NCI-H774 (cell line): Measurements from ENCODE around the gene SPACA4.
"Not testable (repeated sequence)": the region's sequence is repeated elsewhere in the genome, so short reads cannot be mapped to it uniquely, and the experiment has no call there.

Source experiments
- DNase-seq: peaks from one replicate; lab custom pipeline; 2025; lab: John Stamatoyannopoulos, UW

SPACA4 gene

DNA sequence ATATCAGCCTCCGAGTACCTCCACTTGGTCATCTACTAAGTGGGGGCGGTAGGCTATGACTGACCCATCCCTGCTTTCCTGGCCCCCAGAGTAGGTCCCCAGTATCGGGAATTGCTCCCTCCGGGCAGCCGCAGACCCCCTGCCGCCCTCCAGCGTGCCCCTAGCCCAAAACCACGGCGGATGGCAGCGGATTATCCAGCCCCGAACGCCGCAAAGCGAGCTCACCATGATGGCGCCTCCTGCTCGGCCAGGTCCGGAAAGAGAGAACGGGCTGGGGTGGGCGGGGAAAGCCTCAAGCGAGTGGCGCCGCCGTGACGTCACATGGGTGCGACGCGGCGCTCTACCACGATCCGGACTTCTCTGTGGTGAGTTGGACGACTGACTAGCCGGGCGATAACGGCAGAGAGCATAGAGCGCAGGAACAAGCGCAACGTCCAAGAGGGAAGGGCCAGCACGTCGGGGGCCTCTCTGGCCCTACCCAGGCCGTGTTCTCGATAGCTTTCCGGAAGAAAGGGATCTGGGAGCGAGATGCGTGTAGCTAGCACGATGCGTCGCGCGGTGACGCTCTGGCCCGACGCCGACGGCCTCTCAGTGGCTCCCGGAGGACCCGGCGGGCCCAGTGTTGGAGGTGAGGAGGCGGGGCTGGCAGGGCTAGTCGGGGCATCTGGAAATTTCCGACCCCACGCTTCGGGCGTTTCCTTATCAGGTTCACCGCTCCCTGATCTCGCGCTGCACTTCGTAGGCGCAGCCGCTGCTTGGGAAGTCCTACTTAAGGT lies 12.6 kb downstream of the SPACA4 start, which contains the start of the genes RPL18 and SPHK2:
TSS of gene RPL18 (minus strand) at position 263 of the 776 bp plus-strand sequence. CDS start at position 228, 35 bp downstream.
TSS of gene SPHK2 (plus strand) at position 591 of the 776 bp plus-strand sequence. CDS start 1,009 bp downstream, outside the sequence.
- DNase-seq = peak; percentile 99

DNA sequence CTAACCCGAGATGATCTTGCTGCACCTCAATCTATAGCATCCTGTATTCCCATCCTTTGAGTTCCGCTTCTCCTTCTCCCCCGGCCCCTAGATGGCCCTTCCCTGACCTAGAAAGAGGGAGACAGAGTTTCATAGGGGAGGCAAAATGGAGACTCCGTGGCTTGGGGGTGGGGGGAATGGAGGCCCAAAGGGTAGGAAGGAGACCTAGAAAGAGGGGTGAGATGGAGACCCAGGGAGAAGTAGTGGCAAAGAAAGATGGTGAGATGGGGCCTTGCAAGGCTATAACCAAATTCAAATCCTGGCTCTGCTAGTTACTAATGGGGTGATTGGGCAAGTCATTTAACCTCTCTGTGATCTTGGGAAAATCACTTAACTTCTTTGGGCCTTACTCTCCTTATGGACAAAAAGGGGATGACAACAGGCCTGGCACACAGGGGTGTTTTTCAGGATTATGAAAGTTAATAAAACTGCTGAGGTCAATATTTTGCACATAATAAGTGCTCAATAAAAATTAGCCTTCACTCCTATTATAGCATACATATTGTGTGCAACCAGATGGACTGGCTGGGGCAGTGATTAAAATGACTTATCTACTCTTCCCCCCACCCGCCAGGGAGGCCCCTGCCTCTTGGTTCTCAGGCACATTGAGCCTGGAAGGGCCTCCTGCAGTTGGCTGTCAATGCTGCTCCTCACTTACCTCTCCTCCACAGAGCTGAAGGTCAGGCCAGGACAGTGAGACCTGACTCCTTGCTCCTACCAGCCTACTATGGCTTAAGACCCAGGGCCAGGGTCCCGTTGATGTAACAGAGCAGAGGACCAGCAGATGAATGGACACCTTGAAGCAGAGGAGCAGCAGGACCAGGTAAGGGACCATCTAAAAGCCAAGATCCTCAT lies 13.4 kb downstream of the SPACA4 start:
- no peak for DNase-seq

DNA sequence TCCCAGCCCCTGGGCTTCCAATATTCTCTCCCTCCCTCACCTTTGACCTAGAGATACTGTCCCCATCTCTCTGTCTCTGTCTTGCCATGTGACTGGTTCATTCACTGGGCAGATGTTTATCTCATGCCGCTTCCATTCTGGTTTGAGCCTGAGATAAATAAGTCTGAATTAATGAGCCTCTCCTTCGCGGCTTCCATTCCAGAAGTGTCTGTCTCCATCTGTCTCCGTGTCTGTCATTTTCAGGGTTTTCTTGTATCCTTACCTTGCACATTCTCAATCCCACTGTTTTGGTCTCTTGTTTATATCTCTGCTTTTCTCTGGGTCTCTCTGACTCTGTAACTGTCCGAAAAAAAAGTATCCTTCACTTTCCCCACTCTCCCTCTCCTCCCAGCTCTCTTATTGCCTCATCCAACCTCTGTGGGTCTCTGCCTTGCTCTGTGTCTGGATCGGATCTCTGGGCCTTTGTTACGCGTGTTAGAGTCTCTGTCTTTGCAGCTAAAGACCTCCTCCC lies 17.1 kb downstream of the SPACA4 start:
- no peak for DNase-seq

DNA sequence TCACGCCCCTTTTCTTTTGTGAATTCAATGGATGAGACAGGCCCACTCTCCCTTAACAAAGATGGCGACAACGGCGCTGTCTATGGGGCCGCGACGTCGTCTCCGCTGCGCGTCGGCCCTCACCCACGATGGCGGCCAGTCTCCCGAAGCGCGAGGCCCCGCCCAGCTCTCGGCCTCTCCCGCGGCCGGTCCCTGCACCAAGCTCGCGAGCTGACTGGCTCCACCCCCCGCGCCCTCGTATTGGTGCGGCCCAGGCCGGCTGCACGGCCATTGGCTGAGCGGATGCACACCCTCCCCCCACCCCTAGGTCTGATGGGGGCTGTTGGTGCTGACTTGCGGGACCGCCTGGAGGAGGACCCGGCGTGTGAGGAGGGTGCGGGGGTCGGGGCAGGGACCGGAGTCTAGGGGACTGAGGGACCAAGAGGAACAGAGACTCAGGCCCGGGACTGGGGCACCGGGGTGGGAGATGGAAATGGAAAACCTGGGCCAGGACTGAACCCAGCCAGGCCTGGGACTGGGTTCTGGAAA lies 17.6 kb downstream of the SPACA4 start:
- DNase-seq = peak; percentile 98

DNA sequence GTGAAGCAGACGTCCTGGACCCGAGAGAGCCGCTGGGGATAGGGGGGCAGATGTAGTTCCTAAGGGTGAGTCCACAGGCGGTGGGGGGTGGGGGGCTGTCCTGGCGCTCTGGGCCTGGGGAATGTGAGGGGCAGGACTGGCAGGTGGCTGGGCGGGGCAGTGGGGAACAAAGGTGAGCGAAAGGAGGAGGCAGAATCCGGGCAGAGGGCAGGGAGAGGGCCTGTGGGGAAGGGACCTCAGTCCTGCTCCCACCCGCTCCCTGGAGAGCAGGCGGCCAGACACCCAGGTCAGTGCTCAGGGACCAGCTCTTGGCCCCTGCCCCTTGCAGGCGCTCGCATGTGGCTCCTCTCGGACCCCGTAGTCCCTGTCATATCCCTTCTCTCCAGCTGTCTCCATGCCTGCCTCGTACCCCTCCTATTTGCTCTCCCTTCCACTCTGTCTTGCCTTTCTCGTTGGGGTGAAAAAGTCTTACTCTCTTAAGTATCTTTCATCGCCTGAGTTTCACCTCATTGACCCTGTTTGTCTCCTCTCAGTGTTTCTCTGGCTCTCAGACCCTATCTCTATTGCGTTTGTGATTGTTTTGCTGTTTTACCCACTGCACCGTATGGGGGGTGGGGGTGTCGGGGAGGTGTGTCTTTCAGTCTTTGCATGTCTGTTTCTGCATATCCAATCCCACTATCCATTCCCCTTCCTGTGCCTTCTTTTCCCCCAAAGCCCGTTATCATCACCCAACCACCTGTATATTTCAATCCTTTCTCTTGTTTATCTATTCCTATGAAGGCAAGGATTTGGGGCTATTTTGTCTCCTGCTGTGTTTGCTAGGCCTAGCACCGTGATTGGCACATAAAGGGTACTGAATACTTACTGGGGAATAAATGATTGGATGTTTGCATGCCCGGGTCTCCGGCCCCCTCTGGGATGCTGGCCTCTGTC lies 18.5 kb downstream of the SPACA4 start:
- no peak for DNase-seq

DNA sequence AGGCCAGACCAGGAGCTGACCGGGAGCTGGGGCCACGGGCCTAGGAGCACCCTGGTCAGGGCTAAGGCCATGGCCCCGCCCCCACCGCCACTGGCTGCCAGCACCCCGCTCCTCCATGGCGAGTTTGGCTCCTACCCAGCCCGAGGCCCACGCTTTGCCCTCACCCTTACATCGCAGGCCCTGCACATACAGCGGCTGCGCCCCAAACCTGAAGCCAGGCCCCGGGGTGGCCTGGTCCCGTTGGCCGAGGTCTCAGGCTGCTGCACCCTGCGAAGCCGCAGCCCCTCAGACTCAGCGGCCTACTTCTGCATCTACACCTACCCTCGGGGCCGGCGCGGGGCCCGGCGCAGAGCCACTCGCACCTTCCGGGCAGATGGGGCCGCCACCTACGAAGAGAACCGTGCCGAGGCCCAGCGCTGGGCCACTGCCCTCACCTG lies 19.4 kb downstream of the SPACA4 start:
- DNase-seq = no peak

DNA sequence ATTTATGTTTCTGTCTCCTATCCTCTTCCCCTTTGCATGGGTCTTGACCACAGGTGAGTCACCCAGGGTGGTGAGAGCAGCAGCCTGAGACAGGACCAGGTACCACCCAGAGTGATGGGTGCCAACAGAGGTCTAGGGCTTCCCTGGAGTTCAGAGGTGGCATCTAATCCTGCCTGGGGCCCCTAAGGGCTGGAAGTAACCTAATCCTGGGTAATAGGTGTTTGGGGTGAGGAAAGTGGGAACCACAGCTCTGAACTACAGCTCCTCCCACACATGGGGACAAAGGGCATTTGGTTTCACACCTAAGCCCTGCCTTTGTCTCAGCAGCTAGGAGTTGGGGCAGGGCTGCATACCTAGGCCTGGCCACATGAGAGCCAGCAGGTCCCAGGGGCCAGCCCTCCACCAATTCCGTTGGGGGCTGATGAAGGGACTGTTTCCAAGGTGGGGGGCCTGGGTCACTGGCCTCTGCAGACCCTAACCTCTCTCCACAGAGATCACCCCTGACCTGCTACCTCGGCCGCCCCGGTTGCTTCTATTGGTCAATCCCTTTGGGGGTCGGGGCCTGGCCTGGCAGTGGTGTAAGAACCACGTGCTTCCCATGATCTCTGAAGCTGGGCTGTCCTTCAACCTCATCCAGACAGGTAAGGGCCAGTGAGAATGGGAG lies 20.8 kb downstream of the SPACA4 start:
- no peak for DNase-seq

DNA sequence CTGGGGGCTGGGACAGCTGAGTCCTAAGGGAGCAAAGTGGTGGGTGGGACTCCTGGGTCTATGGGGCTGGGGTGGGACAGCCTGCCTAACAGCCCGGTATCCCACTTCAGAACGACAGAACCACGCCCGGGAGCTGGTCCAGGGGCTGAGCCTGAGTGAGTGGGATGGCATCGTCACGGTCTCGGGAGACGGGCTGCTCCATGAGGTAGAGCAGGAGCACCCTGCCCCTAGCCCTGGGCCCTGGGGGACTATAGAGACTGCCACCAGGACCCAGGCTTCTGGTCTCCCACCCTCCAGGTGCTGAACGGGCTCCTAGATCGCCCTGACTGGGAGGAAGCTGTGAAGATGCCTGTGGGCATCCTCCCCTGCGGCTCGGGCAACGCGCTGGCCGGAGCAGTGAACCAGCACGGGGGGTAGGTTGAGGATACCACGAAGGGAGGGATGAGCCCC lies 21.3 kb downstream of the SPACA4 start:
- no peak for DNase-seq

DNA sequence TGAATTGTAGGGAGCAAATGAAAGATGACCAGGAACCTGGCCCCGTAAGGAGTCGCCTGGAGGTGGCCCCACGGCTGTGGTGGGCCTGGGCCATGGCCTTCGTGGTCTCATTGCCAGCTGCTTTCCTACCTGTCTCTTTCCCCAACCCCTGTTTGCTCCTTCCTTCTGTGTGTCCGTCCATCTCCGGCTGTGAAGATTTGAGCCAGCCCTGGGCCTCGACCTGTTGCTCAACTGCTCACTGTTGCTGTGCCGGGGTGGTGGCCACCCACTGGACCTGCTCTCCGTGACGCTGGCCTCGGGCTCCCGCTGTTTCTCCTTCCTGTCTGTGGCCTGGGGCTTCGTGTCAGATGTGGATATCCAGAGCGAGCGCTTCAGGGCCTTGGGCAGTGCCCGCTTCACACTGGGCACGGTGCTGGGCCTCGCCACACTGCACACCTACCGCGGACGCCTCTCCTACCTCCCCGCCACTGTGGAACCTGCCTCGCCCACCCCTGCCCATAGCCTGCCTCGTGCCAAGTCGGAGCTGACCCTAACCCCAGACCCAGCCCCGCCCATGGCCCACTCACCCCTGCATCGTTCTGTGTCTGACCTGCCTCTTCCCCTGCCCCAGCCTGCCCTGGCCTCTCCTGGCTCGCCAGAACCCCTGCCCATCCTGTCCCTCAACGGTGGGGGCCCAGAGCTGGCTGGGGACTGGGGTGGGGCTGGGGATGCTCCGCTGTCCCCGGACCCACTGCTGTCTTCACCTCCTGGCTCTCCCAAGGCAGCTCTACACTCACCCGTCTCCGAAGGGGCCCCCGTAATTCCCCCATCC lies 22.1 kb downstream of the SPACA4 start:
- no peak for DNase-seq

DNA sequence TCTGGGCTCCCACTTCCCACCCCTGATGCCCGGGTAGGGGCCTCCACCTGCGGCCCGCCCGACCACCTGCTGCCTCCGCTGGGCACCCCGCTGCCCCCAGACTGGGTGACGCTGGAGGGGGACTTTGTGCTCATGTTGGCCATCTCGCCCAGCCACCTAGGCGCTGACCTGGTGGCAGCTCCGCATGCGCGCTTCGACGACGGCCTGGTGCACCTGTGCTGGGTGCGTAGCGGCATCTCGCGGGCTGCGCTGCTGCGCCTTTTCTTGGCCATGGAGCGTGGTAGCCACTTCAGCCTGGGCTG lies 22.7 kb downstream of the SPACA4 start:
- DNase-seq = no peak

DNA sequence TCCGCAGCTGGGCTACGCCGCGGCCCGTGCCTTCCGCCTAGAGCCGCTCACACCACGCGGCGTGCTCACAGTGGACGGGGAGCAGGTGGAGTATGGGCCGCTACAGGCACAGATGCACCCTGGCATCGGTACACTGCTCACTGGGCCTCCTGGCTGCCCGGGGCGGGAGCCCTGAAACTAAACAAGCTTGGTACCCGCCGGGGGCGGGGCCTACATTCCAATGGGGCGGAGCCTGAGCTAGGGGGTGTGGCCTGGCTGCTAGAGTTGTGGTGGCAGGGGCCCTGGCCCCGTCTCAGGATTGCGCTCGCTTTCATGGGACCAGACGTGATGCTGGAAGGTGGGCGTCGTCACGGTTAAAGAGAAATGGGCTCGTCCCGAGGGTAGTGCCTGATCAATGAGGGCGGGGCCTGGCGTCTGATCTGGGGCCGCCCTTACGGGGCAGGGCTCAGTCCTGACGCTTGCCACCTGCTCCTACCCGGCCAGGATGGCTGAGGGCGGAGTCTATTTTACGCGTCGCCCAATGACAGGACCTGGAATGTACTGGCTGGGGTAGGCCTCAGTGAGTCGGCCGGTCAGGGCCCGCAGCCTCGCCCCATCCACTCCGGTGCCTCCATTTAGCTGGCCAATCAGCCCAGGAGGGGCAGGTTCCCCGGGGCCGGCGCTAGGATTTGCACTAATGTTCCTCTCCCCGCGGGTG lies 23.2 kb downstream of the SPACA4 start:
- no peak for DNase-seq

DNA sequence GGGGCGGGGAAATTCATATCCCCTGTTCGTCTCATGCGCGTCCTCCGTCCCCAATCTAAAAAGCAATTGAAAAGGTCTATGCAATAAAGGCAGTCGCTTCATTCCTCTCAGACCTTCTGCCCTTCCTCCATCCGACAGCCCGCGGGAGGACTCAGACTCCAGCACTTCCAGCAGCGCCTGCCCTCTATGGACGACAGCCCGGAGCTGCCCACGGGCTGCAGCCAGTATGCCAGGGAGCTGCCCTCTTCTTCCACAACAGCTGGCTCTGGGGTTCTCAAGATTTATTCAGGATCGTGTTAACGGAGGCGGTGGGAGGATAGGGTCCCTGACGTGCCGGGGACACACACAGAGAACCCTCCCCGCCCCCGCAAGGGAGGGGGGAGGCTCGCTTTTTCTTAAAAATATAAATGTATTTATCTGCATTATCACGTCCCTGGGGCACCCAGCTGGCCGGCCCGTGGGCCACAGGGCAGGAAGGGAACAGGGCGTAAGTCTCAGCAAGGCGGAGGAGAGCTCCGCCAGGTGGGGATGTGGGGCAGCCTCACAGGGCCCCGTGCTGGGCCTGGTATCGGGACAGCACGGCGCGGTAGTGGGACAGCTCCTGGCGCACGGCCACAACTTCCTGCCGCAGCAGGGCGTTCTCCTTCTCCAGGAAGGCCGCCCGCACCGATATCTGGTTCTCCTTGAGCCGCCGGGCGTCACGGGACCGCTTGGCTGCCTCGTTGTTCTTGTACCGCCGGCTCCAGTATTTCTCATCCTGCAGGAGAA lies 23.9 kb downstream of the SPACA4 start:
- no peak for DNase-seq

DNA sequence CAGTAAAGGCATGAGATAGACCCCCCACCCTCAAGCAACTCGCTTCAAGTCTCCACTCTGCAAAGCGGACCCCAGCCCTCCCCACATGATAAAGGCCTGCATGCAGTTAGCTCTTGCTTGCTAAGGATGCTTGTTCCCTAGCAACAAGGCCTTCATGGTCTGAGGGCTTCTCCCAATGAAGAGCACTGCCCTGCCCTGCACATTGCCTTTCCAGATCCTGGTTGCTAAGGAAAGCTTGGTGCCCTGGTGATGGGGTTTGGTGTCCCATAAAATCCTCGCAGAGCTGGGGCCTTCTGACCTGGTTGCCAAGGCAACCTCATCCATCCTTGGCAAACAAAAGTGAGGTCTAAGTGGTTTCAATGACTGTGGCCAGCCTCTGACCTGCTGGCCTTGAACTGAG lies 24.7 kb downstream of the SPACA4 start:
- DNase-seq = no peak

DNA sequence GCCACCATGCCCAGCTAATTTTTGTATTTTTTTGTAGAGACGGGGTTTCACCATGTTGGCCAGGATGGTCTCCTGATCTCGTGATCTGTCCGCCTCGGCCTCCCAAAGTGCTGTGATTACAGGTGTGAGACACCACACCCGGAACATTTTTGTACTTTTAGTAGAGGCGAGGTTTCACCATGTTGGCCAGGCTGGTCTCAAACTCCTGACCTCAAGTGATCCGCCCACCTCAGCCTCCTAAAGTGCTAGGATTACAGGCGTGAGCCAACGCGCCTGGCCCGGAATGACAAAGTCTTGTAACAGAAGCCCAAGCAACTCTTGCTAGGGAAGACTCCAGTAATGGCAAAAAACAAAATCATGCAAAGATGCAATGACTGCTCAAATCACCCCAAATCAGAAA lies 25.7 kb downstream of the SPACA4 start:
- not testable (repeated sequence) for DNase-seq

DNA sequence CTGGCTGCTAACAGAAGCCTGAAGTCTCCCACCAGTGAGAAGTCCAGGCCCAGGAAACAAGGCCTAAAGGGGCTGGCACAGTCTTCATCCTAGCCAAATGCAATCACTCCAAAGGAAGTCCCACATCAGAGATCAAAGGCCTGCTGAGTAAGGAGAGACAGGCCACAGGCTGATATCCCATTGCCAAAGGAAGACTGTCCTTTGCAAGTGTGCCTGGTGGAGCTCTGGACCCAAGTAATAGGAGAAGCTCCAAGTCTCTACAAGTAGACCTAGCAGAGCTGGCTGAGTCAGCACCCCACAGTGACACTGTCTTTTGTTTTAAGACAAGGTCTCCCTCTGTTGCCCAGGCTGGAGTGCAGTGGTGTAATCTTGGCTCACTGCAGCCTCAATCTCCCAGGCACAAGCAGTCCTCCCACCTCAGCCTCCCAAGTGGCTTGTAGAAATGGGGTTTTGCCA lies 26.2 kb downstream of the SPACA4 start:
- no peak for DNase-seq

DNA sequence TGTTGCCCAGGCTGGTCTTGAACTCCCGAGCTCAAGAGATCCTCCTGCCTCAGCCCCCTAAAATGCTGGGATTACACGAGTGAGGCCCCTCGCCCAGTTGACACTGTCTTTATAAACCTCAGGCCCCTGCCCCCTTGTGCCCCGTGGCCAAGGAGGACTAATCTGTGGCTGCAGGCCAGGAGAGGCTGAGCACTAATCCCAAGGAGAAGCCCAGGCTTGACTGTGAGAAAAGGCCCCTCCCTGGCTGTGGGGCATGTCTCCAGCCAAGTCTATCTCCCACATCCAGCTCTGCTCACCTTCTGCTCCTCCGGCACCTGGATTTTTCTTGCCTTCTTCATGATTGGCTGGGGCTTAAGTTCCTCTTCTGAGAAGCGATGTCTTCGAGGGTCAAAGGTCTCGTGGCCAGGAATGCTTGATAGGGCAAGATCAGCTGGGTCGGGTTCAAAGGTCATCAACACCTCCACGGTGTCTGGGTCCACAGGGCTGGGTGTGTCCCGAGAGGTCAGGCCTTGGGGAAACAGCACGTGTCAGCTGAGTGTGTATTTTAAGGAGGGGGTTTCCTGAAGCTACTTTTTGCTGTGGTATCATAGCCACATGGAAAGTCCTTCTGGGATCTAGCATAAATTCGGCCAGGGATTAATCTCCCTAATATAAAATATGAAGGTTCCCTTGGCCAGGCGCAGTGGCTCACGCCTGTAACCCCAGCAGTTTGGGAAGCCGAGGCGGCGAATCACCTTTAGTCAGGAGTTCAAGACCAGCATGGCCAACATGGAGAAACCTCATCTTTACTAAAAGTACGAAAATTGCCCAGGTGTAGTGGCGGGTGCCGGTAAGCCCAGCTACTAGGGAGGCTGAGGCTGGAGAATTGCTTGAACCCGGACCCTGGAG lies 26.9 kb downstream of the SPACA4 start:
- no peak for DNase-seq

DNA sequence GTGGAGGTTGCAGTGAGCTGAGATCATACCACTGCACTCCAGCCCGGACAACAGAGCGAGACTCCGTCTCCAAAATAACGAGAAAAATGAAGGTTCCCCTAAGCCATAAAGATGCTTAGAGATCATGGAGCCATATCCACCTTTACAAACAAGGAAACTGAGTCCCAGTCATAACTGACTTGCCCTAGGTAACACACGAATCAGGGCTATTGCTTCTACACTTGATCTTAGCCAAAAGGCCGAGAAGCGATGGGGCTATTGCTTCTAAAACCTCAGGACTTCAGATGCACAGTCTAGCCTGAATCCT lies 27.4 kb downstream of the SPACA4 start:
- DNase-seq = no peak
